ENCODE data around the gene PIK3CA. TPM values are rescaled to one million over a fixed set of nuclear protein-coding genes. Genes with fewer than 3 reads are reported as not detected.
"Not testable (repeated sequence)": the region's sequence is repeated elsewhere in the genome, so short reads cannot be mapped to it uniquely, and the experiment has no call there.

The PIK3CA gene
- total and polyA plus RNA-seq, 3 donors from 2014 or later, result 11.2 to 27.1 (median 20.8) TPM

DNA sequence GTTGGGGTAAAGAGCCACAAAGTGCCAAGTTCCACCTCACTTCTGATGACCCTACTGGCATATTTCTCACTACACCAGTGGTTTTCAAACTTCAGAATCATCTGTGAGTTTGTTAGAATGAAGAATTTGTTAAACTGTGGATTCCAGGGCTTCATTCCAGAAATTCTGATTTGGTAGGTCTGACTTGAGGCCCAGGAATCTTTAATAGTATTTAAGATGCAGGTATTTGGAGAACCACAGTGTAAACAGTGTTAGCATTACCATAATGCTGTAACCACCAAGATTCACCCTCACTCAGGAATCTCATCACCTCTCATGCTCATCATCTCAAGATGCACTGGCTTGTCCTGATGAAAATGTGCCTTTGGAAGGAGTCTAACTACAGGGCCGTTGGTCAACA is 96.7 kb downstream of the PIK3CA start:
- WGBS, 2 donors, result 89% methylated on average over 1 of the region's 1 CpG
- no peaks in the 10 kb centered on the region for H3K36me3 ChIP-seq (ENCODE audit: low read depth, missing control alignments)
- no peaks in the 10 kb centered on the region for H3K27me3 ChIP-seq
- H3K4me1 ChIP-seq, result no peaks in the 10 kb centered on the region
- H3K27ac ChIP-seq, result no peak overlapping the region
- TF ChIP-seq POLR2A (IDR thresholded peaks at IDR 0.05), result no peak
- TF ChIP-seq, protein P1, sequence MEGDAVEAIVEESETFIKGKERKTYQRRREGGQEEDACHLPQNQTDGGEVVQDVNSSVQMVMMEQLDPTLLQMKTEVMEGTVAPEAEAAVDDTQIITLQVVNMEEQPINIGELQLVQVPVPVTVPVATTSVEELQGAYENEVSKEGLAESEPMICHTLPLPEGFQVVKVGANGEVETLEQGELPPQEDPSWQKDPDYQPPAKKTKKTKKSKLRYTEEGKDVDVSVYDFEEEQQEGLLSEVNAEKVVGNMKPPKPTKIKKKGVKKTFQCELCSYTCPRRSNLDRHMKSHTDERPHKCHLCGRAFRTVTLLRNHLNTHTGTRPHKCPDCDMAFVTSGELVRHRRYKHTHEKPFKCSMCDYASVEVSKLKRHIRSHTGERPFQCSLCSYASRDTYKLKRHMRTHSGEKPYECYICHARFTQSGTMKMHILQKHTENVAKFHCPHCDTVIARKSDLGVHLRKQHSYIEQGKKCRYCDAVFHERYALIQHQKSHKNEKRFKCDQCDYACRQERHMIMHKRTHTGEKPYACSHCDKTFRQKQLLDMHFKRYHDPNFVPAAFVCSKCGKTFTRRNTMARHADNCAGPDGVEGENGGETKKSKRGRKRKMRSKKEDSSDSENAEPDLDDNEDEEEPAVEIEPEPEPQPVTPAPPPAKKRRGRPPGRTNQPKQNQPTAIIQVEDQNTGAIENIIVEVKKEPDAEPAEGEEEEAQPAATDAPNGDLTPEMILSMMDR (IDR thresholded peaks at IDR 0.05), result no peak
- H3K9me3 ChIP-seq, result no peaks in the 10 kb centered on the region
- H3K4me3 ChIP-seq, result no peak overlapping the region
- no peak for DNase-seq
- intact Hi-C loops (cut with DNase I; ENCODE audit: low total_unique reads), result no loop called here

DNA sequence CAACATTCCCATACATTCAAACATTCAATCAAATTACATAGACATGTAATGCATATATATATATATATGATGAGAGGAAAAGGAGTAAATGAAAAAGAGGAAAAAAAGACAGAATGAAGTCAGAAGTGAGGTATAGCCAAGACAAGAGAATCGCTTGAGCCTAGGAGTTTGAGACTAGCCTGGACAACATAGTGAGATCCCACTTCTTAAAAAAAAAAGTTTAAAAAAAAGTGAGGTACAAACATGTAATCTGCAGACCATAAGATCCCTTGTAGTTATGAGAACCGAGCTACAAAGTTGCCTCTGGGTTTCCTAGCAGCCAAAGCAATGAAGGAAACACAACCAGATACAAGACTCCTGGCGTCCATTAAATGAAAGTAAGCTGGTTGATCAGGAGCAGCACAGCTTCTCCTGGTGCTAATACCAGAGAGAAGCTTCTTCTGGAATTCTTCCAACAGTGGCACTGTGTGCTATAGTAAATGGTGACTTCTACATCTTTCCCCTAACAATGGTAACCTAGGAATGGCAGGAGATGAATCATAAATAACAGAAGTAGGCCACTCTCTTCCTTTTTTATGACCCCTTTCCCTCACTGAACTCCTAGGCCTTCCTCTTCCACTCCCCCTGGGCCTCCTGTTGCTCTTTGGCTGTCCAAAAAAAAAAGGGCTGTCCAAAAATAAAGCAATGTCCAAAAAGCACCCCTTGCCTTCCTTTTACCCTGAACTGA is 99.3 kb downstream of the PIK3CA start:
- H3K27ac ChIP-seq, result no peak overlapping the region
- intact Hi-C loops (cut with DNase I; ENCODE audit: low total_unique reads), result no loop called here
- H3K36me3 ChIP-seq (ENCODE audit: low read depth, missing control alignments), result no peaks in the 10 kb centered on the region
- H3K27me3 ChIP-seq, result no peaks in the 10 kb centered on the region
- WGBS, 2 donors, result 94 to 100% methylated on average over 3 of the region's 3 CpGs
- no peak for TF ChIP-seq POLR2A (IDR thresholded peaks at IDR 0.05)
- TF ChIP-seq, protein P1 (IDR thresholded peaks at IDR 0.05), result no peak
- no peak overlapping the region for H3K4me3 ChIP-seq
- no peaks in the 10 kb centered on the region for H3K9me3 ChIP-seq
- no peaks in the 10 kb centered on the region for H3K4me1 ChIP-seq
- DNase-seq, result no peak

DNA sequence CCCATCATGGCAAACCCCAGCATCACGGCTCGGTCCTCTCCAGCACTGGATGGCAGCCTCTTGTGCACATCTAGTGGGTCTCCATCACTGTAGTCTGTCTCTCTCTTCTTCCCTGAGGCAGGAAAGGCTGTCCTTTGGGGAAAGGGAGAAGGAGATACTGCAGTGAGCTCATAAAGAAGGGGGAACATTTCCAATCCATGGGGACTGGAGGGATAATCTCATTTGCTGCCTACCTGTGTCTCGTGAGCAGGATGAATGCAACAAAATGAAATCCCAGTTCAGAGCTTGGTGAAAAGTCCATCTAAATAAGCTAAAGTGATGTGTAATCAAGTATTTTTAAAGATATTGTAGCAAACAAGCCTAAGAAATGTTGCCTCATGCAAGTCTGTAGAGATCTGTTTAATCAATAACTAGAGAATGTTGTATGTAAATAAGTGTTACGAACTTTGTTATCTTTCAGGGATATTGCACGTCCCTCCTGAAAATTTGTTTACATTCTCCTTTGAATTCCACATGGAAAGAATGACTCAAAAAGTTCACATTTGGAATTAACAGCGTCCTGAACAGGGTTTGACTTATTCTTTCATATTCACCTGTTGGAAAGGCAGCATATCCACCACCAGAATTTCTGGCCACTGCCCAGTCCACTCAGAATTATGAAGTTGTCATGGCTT is 102.8 kb downstream of the PIK3CA start, which contains the start of gene KCNMB3:
TSS of gene KCNMB3 (minus strand) at position 312 of the 674 bp plus-strand sequence. CDS start at position 188, 124 bp downstream.
- no peaks in the 10 kb centered on the region for H3K4me1 ChIP-seq
- WGBS, 2 donors, result 88 to 94% methylated on average over 6 of the region's 6 CpGs
- no peak within 1 kb of the TSS for H3K4me3 ChIP-seq
- TF ChIP-seq POLR2A (IDR thresholded peaks at IDR 0.05), result no peak
- TF ChIP-seq, protein P1 (IDR thresholded peaks at IDR 0.05), result no peak
- intact Hi-C loops (cut with DNase I; ENCODE audit: low total_unique reads), result no loop called here
- no peaks in the 10 kb centered on the region for H3K27me3 ChIP-seq
- no peak within 1 kb of the TSS for H3K27ac ChIP-seq
- H3K9me3 ChIP-seq, result no peaks in the 10 kb centered on the region
- DNase-seq, result no peak
- no peaks in the 10 kb centered on the region for H3K36me3 ChIP-seq (ENCODE audit: low read depth, missing control alignments)

DNA sequence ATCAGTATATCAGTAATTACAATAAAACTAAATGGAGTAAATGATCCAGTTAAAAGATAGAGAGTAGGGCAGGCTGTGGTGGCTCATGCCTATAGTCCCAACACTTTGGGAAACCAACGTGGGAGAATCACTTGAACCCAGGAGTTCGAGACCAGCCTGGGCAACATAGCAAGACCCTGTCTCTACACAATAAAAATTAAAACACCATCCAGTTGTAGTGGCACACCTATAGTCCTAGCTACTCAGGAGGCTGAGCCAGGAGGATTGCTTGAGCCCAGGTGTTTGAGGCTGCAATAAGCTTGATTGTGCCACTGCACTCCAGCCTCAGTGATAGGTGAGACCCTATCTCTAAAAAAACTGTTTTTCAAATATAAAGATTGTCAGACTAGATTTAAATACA is 108.7 kb downstream of the PIK3CA start:
- DNase-seq, result no peak
- intact Hi-C loops (cut with DNase I; ENCODE audit: low total_unique reads), result no loop called here
- no peak overlapping the region for H3K4me3 ChIP-seq
- no peaks in the 10 kb centered on the region for H3K36me3 ChIP-seq (ENCODE audit: low read depth, missing control alignments)
- no peak for TF ChIP-seq POLR2A (IDR thresholded peaks at IDR 0.05)
- TF ChIP-seq, protein P1 (IDR thresholded peaks at IDR 0.05), result no peak
- WGBS, 2 donors, result 82 to 92% methylated on average over 2 of the region's 2 CpGs
- H3K4me1 ChIP-seq, result no peaks in the 10 kb centered on the region
- H3K27me3 ChIP-seq, result no peaks in the 10 kb centered on the region
- no peaks in the 10 kb centered on the region for H3K9me3 ChIP-seq
- no peak overlapping the region for H3K27ac ChIP-seq

DNA sequence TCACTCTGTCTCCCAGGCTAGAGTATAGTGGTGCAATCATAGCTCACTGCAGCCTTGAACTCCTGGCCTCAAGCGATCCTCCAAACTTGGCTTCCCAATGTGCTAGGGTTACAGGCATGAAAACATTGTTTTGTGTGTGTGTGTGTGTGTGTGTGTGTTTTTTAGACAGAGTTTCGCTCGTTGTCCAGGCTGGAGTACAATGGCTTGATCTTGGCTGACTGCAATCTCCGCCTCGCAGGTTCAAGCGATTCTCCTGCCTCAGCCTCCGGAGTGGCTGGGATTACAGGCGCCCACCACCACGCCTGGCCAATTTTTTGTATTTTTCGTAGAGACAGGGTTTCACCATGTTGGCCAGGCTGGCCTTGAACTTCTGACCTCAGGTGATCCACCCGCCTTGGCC is 109.6 kb downstream of the PIK3CA start:
- 94 to 96% methylated on average over 11 of the region's 11 CpGs for WGBS, 2 donors
- H3K27me3 ChIP-seq; H3K27ac ChIP-seq; H3K9me3 ChIP-seq; intact Hi-C loops (cut with DNase I; ENCODE audit: low total_unique reads); H3K4me3 ChIP-seq; H3K36me3 ChIP-seq (ENCODE audit: low read depth, missing control alignments); DNase-seq; H3K4me1 ChIP-seq: not testable (repeated sequence)

Measured in testis (tissue), 3 donors.